BE2C (cell line): ENCODE data around the gene PTPRE.

Experiments
- DNase-seq: peaks from one replicate; pipeline ENCODE4 v3.0.0-alpha.2; 2020
- H3K27me3 ChIP-seq: fragments of 250-450 bp; sonication (Bioruptor Pico); 2 replicates; pipeline ENCODE4 v1.5.1; 2020; ENCODE audit warnings: mild to moderate bottlenecking
- H3K36me3 ChIP-seq: fragments of 250-450 bp; sonication (Bioruptor Pico); 2 replicates; pipeline ENCODE4 v1.5.1; 2020; ENCODE audit warnings: mild to moderate bottlenecking
- H3K4me1 ChIP-seq: fragments of 250-450 bp; sonication (Bioruptor Pico); 2 replicates; pipeline ENCODE4 v1.5.1; 2020
- H3K4me3 ChIP-seq: 2 replicates; pipeline ENCODE4 v1.5.1; 2011; ENCODE audit warnings: low read depth, low read length
- H3K9me3 ChIP-seq: fragments of 250-450 bp; sonication (Bioruptor Pico); 2 replicates; pipeline ENCODE4 v1.5.1; 2020
- TF ChIP-seq, protein P1 (sequence below): IDR thresholded peaks from 2 replicates; pipeline ENCODE4 v1.5.1; 2012; ENCODE audit warnings: mild to moderate bottlenecking, low read depth, low read length

Gene PTPRE

DNA sequence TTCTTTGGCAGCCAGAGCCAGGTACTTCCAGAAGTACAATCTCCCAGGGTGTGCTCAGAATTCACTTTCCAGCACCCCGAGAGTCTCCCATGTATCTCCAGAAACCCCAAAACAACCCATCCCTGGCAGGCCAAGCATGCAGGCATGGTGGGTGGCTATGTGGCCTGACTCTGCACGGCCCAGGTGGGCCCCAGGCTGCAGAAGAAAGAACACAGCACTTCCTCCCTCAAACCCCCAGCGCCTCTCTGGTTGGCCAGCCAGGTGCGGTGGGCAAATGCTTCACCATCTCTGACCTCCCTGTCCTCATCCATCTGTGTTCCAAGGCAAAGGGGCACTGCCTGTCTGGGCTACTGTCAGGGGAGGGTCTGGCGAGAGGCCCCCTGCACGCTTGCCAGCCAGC is 119.0 kb downstream of the PTPRE start:
- no peaks in the 10 kb centered on the region for H3K36me3 ChIP-seq
- no peaks in the 10 kb centered on the region for H3K4me1 ChIP-seq
- TF ChIP-seq, protein P1, sequence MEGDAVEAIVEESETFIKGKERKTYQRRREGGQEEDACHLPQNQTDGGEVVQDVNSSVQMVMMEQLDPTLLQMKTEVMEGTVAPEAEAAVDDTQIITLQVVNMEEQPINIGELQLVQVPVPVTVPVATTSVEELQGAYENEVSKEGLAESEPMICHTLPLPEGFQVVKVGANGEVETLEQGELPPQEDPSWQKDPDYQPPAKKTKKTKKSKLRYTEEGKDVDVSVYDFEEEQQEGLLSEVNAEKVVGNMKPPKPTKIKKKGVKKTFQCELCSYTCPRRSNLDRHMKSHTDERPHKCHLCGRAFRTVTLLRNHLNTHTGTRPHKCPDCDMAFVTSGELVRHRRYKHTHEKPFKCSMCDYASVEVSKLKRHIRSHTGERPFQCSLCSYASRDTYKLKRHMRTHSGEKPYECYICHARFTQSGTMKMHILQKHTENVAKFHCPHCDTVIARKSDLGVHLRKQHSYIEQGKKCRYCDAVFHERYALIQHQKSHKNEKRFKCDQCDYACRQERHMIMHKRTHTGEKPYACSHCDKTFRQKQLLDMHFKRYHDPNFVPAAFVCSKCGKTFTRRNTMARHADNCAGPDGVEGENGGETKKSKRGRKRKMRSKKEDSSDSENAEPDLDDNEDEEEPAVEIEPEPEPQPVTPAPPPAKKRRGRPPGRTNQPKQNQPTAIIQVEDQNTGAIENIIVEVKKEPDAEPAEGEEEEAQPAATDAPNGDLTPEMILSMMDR = no peak
- no peaks in the 10 kb centered on the region for H3K9me3 ChIP-seq
- no peak for DNase-seq
- no peaks in the 10 kb centered on the region for H3K27me3 ChIP-seq
- no peak overlapping the region for H3K4me3 ChIP-seq

DNA sequence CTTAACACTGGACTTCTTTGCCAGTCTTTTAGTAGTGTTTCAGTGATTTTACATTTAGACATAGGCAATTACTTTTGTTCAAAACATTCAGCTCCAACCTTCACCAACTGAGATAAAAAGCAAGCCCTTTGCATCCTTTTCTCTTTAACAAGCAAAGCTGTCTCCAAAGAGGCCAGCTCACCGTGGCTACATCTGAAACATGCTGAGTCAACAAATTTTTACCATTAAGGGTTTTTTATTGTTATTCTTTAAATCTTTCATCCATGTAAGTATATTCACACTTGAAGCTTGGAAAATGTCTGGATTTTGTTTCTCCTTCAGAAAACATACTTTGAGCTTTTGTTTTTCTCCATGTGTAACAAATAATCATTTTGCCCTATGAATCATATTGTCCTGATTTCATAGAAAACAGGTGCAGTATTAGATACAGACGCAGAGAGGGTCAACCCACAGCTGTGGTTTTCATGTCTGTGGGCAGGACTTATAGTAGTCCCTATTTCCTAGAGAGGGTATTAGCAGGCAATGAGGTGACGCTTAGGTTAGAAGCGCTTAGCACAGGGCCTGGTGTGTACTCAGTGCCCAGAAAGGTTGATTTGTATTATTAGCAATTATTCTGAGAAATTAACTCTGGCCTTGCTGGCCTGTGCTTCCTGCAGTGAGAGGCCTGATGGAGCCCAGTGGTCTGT is 119.9 kb downstream of the PTPRE start:
- no peaks in the 10 kb centered on the region for H3K36me3 ChIP-seq

DNA sequence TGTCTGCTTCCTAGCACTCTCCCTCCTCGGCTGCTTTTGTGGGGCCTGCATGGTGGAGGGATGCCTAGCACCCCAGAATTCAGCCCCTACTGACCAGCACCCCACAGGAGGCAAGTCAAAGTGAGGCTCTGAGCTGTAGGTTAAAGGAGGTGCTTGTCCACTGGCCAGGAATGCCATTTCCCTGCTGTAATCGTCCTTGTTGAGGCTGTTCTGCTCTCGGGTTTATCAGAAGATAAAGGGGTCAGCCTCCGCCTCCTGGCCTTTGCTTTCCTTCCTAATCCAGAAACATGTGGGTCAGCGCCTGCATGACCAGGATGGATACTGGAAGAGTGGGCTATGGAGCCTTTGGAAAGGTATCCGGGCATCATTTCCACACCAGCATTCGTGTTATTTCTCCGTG is 120.4 kb downstream of the PTPRE start:
- TF ChIP-seq, protein P1 = no peak
- H3K4me1 ChIP-seq = no peaks in the 10 kb centered on the region
- H3K36me3 ChIP-seq = no peaks in the 10 kb centered on the region
- no peaks in the 10 kb centered on the region for H3K9me3 ChIP-seq
- no peaks in the 10 kb centered on the region for H3K27me3 ChIP-seq
- H3K4me3 ChIP-seq = no peak overlapping the region
- DNase-seq = no peak

More for the DNA sequence above, 119.9 kb downstream of the PTPRE start:
- no peaks in the 10 kb centered on the region for H3K4me1 ChIP-seq
- no peak overlapping the region for H3K4me3 ChIP-seq
- no peaks in the 10 kb centered on the region for H3K9me3 ChIP-seq
- TF ChIP-seq, protein P1 = no peak
- no peaks in the 10 kb centered on the region for H3K27me3 ChIP-seq
- no peak for DNase-seq

DNA sequence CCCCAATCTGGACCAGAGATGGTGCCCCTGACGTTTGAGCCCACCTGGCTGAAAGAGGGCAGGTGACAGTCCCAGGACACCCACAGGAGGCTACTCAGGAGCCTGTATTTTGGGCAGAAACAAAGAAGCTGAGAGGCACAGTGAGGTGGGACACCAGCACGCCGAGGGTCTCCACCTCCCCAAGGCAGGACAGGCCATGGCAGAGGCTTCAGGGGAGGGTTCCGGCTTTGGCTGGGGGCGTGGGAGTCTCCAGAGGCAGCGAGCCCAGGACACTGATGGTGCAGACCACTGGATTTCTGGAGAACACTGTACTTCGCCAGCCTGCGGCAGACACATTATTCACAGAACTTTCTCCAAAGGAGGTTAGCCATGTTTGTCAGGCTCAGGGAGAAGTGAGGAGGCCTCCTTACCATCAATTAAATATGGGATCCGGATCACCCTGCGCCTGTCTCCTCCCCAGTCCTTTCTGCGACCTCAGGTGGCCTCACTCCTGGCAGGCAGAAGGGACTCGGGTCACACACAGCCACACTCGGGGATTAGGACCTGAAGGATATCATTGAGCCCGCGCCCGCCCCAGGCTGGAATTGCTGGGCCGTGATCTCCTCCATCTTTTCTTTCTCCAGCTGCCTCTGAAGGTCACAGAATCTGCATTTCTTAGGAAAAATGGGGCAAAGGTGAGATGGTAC is 121.1 kb downstream of the PTPRE start:
- Histone ChIP-seq H3K4me3 (no peak overlapping the region), H3K27me3 (no peaks in the 10 kb centered on the region), H3K36me3 (no peaks in the 10 kb centered on the region), H3K4me1 (no peaks in the 10 kb centered on the region), H3K9me3 (no peaks in the 10 kb centered on the region)
- DNase-seq = no peak
- TF ChIP-seq, protein P1 = no peak

DNA sequence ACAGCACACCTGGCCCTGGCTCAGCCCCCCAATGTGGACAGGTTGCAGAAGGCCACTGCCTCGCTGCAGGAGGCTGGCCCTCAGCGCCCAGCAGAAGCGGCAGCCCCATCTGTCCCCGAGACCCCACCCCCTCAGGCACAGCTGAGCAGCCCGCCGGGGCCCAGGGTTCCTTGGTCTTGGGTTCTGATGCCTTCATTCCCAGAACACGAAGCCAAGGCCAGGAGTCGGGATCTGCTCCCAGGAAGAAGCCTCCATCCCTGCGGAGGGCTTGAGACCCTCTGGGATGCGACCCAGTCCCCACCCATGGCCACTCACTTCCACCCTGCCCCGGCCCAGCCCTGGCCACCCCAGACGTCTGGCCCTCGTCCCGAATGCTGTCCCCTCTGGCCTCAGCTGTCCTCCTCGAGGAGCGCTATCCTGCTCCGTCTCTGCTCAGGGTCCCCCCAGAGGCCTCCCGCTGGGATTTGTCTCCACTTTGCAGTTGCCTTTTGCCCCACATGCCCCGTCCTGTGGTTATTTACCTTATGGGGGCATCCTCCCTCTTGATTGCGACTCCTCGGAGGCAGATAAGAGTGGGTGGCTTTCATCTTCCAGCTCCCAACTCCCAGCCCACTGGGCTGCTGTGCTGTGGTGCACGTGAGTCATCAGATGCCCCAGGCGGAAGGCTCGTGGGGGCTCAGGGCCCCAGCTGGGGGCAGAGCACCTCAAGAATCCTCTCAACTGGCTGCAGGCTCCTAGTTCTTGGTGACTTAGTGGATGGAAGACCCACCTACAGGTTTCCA is 121.8 kb downstream of the PTPRE start:
- Histone ChIP-seq H3K4me1 (no peaks in the 10 kb centered on the region), H3K27me3 (no peaks in the 10 kb centered on the region)

More for the DNA sequence above, 121.8 kb downstream of the PTPRE start:
- no peak overlapping the region for H3K4me3 ChIP-seq
- no peak for DNase-seq
- TF ChIP-seq, protein P1 = no peak
- no peaks in the 10 kb centered on the region for H3K9me3 ChIP-seq
- H3K36me3 ChIP-seq = no peaks in the 10 kb centered on the region
